Stimulated activated naive CD8-positive, alpha-beta T cell treated with anti-CD3 and anti-CD28 coated beads, Interleukin-15, amount 100 ng/mL, for 72 hours (primary cell): ENCODE data around the gene MCRIP2.

Source experiments
- ATAC-seq: fragments of 150-1000 bp; cut with Tn5 transposase; 2 replicates; pipeline ENCODE4 v1.10.0; 2021; ENCODE audit warnings: mild to moderate bottlenecking, moderate library complexity
- DNase-seq, 2 donors: peaks; one replicate each; pipeline ENCODE4 v3.0.0; 2021 to 2022
- H3K27ac Mint-ChIP-seq, 2 donors: one replicate each; pipeline ENCODE4 v1.8.0; 2022; ENCODE audit warnings: mild to moderate bottlenecking in 2 of 2, mixed read lengths in 2 of 2, moderate library complexity in 2 of 2
- H3K27me3 Mint-ChIP-seq: one replicate; pipeline ENCODE4 v1.8.0; 2022; ENCODE audit warnings: mixed read lengths
- H3K4me1 Mint-ChIP-seq: one replicate; pipeline ENCODE4 v1.8.0; 2022; ENCODE audit warnings: mild to moderate bottlenecking, mixed read lengths
- H3K4me3 Mint-ChIP-seq, 2 donors: one replicate each; pipeline ENCODE4 v1.8.0; 2022; ENCODE audit warnings: mild to moderate bottlenecking in 2 of 2, mixed read lengths in 2 of 2, moderate library complexity in 1 of 2
- H3K9me3 Mint-ChIP-seq, 2 donors: one replicate each; pipeline ENCODE4 v1.8.0; 2022; ENCODE audit warnings: mixed read lengths in 2 of 2

MCRIP2 gene

DNA sequence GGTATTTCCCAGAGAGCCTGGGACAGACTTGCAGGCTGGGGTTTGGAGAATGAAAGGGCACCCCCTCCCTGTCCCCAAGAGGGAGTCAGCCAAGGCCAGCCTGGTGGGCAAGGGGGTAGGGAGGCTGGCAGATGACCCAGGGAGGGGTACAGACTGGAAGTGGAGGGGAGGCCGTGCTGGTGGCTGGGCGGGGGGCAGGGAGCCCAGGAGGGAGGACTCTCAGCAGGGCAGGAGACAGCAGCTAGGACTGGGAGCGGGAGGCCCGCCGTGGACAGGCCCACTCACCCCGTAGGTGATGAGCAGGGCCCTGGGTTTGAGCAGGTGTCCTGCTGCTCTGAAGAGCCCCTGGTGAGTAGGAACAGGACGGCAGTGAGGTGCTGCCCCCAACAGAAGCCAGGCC is 6.6 kb upstream of the MCRIP2 start:
- peak overlapping the region; percentile 74 to 100 for H3K4me3 Mint-ChIP-seq
- H3K9me3 Mint-ChIP-seq = no peaks in the 10 kb centered on the region
- peaks cover 34% of the 10 kb centered on the region for H3K4me1 Mint-ChIP-seq
- H3K27me3 Mint-ChIP-seq = peaks cover 7% of the 10 kb centered on the region
- H3K27ac Mint-ChIP-seq = no peak overlapping the region
- ATAC-seq (no peak), DNase-seq (no peak)

DNA sequence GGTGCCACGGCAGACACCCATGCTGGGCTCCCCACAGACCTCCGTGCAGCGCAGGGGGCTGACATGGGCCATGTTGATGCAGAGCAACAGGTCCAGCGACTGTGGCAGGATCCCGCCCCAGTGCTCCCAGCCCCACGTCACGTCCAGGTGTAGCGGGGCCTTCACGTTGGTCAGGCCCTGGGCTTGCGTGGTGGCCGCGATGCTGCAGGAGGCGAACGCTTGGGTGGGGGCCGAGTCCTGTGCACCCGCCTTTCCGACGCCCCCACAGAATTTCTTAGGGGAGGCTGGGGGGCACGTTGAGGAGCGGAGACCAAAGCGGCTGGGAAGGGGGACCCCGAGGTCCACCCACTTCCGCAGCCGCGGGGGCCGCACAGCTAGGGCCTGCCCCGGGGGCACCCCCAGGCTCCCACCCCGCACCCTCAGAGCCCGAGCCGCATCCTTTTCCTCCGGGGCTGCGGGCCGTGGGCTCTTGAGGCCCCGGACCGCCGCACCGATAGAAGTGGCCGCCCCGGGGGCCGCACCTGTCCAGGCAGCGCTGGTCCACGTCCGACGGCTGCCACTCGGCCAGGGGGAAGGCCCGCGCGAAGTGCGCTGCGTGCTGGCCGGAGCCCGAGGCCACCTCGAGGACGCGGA is 5.9 kb upstream of the MCRIP2 start:
- DNase-seq (no peak), ATAC-seq (peak; percentile 23)
- H3K4me1 Mint-ChIP-seq = peaks cover 34% of the 10 kb centered on the region
- H3K27me3 Mint-ChIP-seq = peaks cover 7% of the 10 kb centered on the region
- H3K9me3 Mint-ChIP-seq = no peaks in the 10 kb centered on the region
- H3K4me3 Mint-ChIP-seq = peak overlapping the region; percentile 47 to 100
- H3K27ac Mint-ChIP-seq = peak overlapping the region in 1 of 2 donors; percentile 27

- peak; percentile 89 for ATAC-seq
- H3K4me1 Mint-ChIP-seq = peaks cover 34% of the 10 kb centered on the region
- H3K4me3 Mint-ChIP-seq = peak within 1 kb of the TSS; percentile 96 to 100
Observed at GRCh38 chr16:636206-637080, 5.2 kb upstream of the MCRIP2 start, which contains the start of gene METTL26. TSS of gene METTL26 (minus strand) at chr16:636305. CDS start at chr16:636290, 15 bp downstream.

GRCh38 chr16:637081-638018 is 4.3 kb upstream of the MCRIP2 start:
- ATAC-seq = peak; percentile 54
- peak overlapping the region; percentile 95 to 100 for H3K27ac Mint-ChIP-seq

More at GRCh38 chr16:636206-637080, 5.2 kb upstream of the MCRIP2 start, which contains the start of gene METTL26:
- H3K9me3 Mint-ChIP-seq = no peaks in the 10 kb centered on the region
- peak; percentile 94 to 97 for DNase-seq
- H3K27ac Mint-ChIP-seq = peak within 1 kb of the TSS; percentile 95 to 100
- H3K27me3 Mint-ChIP-seq = peaks cover 7% of the 10 kb centered on the region

GRCh38 chr16:638034-638543 is 3.5 kb upstream of the MCRIP2 start:
- ATAC-seq = no peak
- H3K27ac Mint-ChIP-seq = no peak overlapping the region
- H3K9me3 Mint-ChIP-seq = no peaks in the 10 kb centered on the region
- peaks cover 41% of the 10 kb centered on the region for H3K4me1 Mint-ChIP-seq
- peaks cover 7% of the 10 kb centered on the region for H3K27me3 Mint-ChIP-seq
- H3K4me3 Mint-ChIP-seq = peak overlapping the region in 1 of 2 donors; percentile 44
- DNase-seq = no peak

More at GRCh38 chr16:637081-638018, 4.3 kb upstream of the MCRIP2 start:
- Mint-ChIP-seq H3K9me3 (no peaks in the 10 kb centered on the region), H3K4me3 (peak overlapping the region; percentile 96 to 100), H3K27me3 (peaks cover 7% of the 10 kb centered on the region), H3K4me1 (peaks cover 34% of the 10 kb centered on the region)
- no peak for DNase-seq

DNA sequence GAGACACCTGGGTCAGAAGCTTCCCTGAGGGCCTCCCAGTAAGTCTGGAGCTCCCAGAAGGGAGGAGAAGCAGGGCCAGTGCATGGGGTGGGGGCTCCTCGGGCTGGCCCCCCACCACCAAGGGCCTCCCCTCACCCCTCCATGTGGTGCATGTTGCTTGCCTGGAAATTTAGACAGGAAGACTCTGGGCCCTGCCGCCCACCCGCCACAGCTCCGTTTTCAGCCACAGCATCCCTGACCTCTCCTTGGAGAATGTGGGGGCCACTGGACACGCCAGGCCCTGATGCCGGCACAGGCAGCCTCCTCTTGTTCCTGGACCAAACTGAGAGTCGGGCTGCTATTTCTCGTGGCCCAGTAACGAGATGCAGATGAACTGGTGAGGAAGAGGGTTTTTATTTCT is 2.8 kb upstream of the MCRIP2 start:
- Mint-ChIP-seq H3K4me3 (no peak overlapping the region), H3K4me1 (peaks cover 48% of the 10 kb centered on the region), H3K27ac (no peak overlapping the region), H3K27me3 (peaks cover 7% of the 10 kb centered on the region), H3K9me3 (no peaks in the 10 kb centered on the region)
- ATAC-seq (no peak), DNase-seq (no peak)

GRCh38 chr16:640614-641013 is 1.0 kb upstream of the MCRIP2 start:
- ATAC-seq (no peak), DNase-seq (no peak)
- Mint-ChIP-seq H3K27ac (no peak overlapping the region), H3K4me1 (peaks cover 52% of the 10 kb centered on the region), H3K27me3 (peaks cover 7% of the 10 kb centered on the region), H3K9me3 (no peaks in the 10 kb centered on the region), H3K4me3 (peak overlapping the region; percentile 66 to 68)

DNA sequence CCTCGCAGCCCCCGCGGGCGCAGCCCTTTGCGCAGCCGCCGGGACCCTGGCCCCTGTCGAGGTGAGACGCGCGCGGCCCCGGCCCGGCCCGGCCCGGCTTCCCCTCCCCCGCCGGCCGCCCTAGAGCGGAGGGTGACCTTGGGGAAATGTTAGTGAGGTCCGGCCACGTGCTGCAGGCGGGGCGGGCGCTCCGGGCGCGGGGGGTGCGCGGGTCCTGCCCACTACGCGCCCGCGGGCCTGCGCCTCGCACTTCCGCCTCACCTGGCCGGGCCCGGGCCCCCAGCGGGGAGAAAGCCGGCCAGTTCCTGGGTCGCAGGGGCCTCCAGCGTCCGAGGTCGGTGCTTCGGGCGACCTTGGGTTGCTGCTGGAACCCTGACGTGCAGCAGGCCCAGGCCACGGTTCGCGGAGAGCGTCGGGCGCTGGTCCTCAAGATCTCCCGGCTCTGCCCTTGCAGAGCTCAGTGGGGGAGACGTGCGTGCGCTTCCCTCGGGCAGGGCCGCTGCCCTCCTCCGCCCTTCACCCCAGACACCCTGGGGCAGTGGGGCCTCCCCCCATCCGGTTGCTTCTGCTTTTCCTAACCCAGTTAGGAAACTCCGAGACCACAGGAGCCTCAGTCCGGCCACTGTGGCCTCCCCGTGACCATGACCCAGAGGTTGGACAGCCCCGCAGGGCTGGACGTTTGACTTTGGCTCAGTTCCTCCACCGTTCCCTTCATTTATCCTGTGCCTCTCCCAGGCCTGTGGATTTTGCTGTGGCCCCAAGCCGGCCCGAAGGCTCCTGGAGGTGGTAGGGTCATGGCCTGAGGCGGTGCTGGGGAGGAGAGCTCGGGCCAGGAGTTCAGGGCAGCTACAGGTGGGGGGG is 791 bp downstream of the MCRIP2 start:
- H3K4me1 Mint-ChIP-seq = peaks cover 60% of the 10 kb centered on the region
- H3K9me3 Mint-ChIP-seq = no peaks in the 10 kb centered on the region
- DNase-seq = peak in 1 of 2 donors; percentile 39
- peak; percentile 41 for ATAC-seq
- H3K4me3 Mint-ChIP-seq = peak overlapping the region; percentile 81 to 86
- no peaks in the 10 kb centered on the region for H3K27me3 Mint-ChIP-seq
- H3K27ac Mint-ChIP-seq = peak overlapping the region in 1 of 2 donors; percentile 27

DNA sequence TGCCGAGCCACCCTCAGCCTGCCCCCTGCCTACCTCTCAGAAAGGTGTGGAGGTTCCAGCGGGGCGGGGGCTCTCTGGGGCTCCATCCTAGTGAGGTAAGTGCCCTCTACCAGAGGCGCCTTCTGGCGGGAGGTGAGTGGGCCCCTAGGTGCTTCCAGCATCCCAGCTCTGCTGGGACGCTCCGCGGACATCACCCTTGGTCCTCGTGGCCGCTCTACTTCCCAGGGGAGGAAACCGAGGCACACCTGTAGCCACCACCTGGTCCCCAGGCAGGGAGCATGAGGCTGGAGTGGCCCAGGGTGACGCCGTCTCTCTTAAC is 1.4 kb downstream of the MCRIP2 start:
- Mint-ChIP-seq H3K4me3 (peak overlapping the region; percentile 81 to 86), H3K9me3 (no peaks in the 10 kb centered on the region), H3K4me1 (peaks cover 60% of the 10 kb centered on the region), H3K27ac (peak overlapping the region in 1 of 2 donors; percentile 74), H3K27me3 (no peaks in the 10 kb centered on the region)
- ATAC-seq (no peak), DNase-seq (no peak)

DNA sequence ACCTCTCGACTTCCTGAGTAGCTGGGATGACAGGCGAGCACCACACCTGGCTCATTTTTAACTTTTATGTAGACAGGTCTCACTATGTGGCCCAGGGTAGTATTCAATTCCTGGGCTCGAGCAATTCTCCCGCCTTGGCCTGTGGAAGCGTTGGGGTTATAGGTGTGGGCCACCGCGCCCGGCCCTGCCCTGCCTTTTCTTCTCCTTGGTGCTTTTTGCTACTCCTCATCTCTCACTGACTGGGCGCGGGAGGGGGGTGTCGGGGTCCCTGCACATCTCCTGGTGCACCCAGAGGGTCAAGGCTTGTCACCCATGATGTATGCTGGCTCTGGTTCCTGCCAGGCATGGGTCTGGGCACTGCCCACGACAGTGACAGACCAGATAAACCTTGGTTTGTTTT is 2.9 kb downstream of the MCRIP2 start:
- Mint-ChIP-seq H3K27me3 (no peaks in the 10 kb centered on the region), H3K4me1 (peaks cover 59% of the 10 kb centered on the region), H3K9me3 (no peaks in the 10 kb centered on the region), H3K27ac (peak overlapping the region in 1 of 2 donors; percentile 69), H3K4me3 (peak overlapping the region; percentile 81 to 86)
- DNase-seq = no peak
- no peak for ATAC-seq

DNA sequence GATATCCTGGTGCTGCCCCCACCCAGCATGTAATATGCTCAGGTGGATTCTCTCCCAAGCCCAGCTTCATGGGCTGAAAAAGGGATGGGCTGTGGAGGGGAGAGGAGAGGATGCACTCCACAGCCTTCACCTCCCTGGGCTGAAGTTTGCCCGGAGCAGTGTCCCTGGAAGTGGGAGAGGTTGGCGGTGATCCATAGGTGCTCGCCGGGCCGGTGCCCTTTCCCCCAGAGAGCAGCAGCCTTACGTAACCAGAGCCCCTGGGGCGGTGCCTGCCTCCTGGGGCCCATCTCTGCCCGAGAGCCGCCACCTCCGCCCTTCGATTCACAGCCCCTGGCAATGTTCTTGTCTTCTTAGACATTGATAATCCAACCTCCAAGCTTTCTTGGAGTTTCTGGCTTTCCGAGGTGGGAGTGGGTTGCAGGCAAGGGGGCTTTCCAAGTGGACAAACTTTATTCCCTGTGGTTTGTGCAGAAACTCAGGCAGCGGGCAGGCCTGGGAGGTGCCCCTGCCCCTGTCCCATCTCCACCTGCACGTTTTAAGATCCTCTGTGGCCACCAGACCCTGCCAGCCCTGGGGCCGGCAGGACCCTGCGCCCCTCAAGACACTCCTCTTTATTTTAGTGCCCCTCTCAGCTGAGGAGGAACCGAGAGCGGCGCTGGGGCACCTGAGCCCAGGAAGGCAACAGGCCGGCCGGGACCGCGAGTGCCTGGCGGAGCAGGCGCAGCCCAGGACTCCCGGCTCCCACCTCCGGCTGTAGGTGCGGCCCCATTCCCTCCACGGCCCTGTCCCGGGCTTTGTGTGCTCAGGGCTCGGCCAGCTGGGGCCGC is 4.4 kb downstream of the MCRIP2 start:
- H3K4me3 Mint-ChIP-seq = no peak overlapping the region
- peaks cover 71% of the 10 kb centered on the region for H3K4me1 Mint-ChIP-seq
- no peaks in the 10 kb centered on the region for H3K9me3 Mint-ChIP-seq
- no peaks in the 10 kb centered on the region for H3K27me3 Mint-ChIP-seq
- H3K27ac Mint-ChIP-seq = no peak overlapping the region
- ATAC-seq = no peak
- DNase-seq = no peak

DNA sequence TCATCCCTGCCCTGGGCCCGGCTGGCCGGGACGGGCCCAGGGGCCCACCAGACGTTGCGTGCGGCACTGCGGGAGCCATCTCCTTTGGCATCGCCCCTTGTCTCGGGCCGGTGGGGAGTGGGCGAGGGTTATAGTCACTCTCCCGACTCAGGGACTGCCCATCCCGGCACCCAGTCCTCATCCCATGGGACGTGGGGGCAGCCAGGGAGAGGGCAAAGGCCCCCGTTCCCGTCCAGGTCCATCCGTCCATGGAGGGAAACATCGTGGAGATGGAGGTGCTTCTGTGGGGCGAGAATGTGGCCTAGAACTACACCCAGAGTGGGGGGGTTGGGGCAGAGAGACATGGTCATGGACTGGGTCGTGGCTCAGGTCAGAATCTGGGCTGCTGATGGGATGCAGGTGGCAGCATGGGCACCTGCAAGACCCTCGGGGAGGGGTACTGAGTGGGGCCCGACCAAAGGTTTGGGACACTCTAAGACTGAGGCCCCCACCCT is 5.1 kb downstream of the MCRIP2 start:
- Mint-ChIP-seq H3K9me3 (no peaks in the 10 kb centered on the region), H3K27ac (no peak overlapping the region), H3K4me1 (peaks cover 78% of the 10 kb centered on the region), H3K4me3 (no peak overlapping the region), H3K27me3 (no peaks in the 10 kb centered on the region)
- no peak for DNase-seq
- no peak for ATAC-seq

DNA sequence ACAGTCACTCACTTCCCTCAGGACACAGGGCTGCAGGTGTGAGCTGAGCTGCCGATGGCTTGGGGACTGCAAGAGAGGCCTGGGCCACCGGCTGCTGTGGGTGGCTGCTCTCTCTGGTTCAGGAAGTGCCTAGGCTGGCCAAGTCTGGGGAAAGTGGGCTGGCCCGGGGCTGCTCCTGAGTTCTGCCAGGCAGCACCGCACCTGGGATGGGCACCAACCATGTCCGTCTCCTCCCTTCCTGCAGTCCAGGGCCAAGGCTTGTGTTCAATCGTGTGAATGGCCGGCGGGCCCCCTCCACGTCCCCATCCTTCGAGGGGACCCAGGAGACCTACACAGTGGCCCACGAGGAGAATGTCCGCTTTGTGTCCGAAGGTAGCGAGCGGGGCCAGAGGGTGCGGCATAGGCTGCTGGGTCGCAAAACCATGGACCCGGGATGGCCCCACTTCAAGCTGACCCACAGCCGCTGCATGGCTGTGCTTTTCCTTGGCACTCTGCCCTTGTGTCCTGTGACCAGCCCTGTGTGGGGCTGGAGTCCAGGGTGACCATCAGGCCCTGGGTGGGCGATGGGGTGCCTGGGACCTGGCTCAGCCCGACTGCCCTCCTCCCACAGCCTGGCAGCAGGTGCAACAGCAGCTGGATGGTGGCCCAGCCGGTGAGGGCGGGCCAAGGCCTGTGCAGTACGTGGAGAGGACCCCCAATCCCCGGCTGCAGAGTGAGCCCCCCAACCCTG is 5.7 kb downstream of the MCRIP2 start:
- H3K4me1 Mint-ChIP-seq = peaks cover 78% of the 10 kb centered on the region
- peak overlapping the region in 1 of 2 donors; percentile 58 for H3K4me3 Mint-ChIP-seq
- DNase-seq = no peak
- H3K27me3 Mint-ChIP-seq = no peaks in the 10 kb centered on the region
- no peaks in the 10 kb centered on the region for H3K9me3 Mint-ChIP-seq
- ATAC-seq = no peak
- H3K27ac Mint-ChIP-seq = no peak overlapping the region
